ENCODE measurements around the gene APOL3.

- no peak for TF ChIP-seq CTCF (IDR thresholded peaks at IDR 0.05)
- no peak for TF ChIP-seq POLR2A (IDR thresholded peaks at IDR 0.05)
These were observed 4.1 kb upstream of the APOL3 start for GRCh38 chr22:36164621-36165020.

Measured in heart left ventricle (tissue), 13 donors.